Upper lobe of left lung (tissue), 6 donors: ENCODE data around the gene PTGDR2. TPM values are rescaled to one million over a fixed set of nuclear protein-coding genes. Genes with fewer than 3 reads are reported as not detected.
A peak's percentile ranks its signal among the peaks of the same experiment; 100 is the strongest.

ENCODE experiments used
- ATAC-seq, 2 donors: fragments of 200-7000 bp; cut with Tn5 transposase; one replicate each; pipeline ENCODE4 v1.9.1; 2022; ENCODE audit warnings: mild to moderate bottlenecking in 2 of 2, moderate library complexity in 2 of 2; ENCODE audit not compliant: low FRiP score in 2 of 2
- DNase-seq, 2 donors: peaks; one replicate each; pipeline ENCODE4 v3.0.0-alpha.2; 2019 to 2020
- H3K27ac ChIP-seq, 4 donors: fragments of 200-600 bp; sonication (generic); one replicate each; pipeline ENCODE4 v1.5.1; 2016 to 2019
- H3K27me3 ChIP-seq, 4 donors: fragments of 200-600 bp; sonication (generic); one replicate each; pipeline ENCODE4 v1.5.1; 2017 to 2019
- H3K36me3 ChIP-seq, 4 donors: fragments of 200-600 bp; sonication (generic); one replicate each; pipeline ENCODE4 v1.5.1; 2016 to 2019
- H3K4me1 ChIP-seq, 4 donors: fragments of 200-600 bp; sonication (generic); one replicate each; pipeline ENCODE4 v1.5.1; 2018 to 2019
- H3K4me3 ChIP-seq, 4 donors: fragments of 200-600 bp; sonication (generic); one replicate each; pipeline ENCODE4 v1.5.1; 2017 to 2019; ENCODE audit warnings: mild to moderate bottlenecking in 2 of 4, moderate library complexity in 1 of 4
- H3K9me3 ChIP-seq, 4 donors: fragments of 200-600 bp; sonication (generic); one replicate each; pipeline ENCODE4 v1.5.1; 2018 to 2019
- CTCF ChIP-seq, 6 experiments: fragments of 450-650 bp in 4 of 6; fragments of 200-600 bp in 2 of 6; sonication (generic) in 2 of 6; IDR thresholded peaks; one replicate each; pipeline ENCODE4 v1.5.1; 2016 to 2019; ENCODE audit warnings: antibody characterized with exemption in 6 of 6
- EP300 ChIP-seq, 4 donors: sonication (generic); formaldehyde crosslinking; IDR thresholded peaks; one replicate each; pipeline ENCODE4 v1.5.1; 2017; ENCODE audit warnings: antibody characterized with exemption in 4 of 4, control low read depth in 2 of 4
- POLR2A ChIP-seq, 4 donors: fragments of 450-650 bp; IDR thresholded peaks; one replicate each; pipeline ENCODE4 v1.5.1; 2016 to 2017; ENCODE audit warnings: antibody characterized with exemption in 4 of 4, mild to moderate bottlenecking in 2 of 4
- POLR2AphosphoS5 ChIP-seq, 2 donors: sonication (generic); formaldehyde crosslinking; IDR thresholded peaks; one replicate each; pipeline ENCODE4 v1.5.1; 2017; ENCODE audit warnings: antibody characterized with exemption in 2 of 2
- WGBS, 2 donors: methylation state at CpG; one replicate each; pipeline ENCODE4 v1.1.5; 2017 to 2018; 5-methylcytosine and 5-hydroxymethylcytosine counted together
- total RNA-seq, 6 donors: library from RNA; depleted of rRNA in 4 of 6; stranded (reverse); fragments of >200 nt in 4 of 6; gene quantifications; one replicate each; pipeline versions ENCODE4 v1.1.0 to v1.2.1, GENCODE V29; 2016 to 2021
- donor health status: DM: no; HTN: no; CAD: no; lungs with moderate emphysema.
- donor health status: DM: no; HTN: yes; CAD: no; lungs with severe emphysema.

Gene PTGDR2
- total RNA-seq, 6 donors from 2014 or later, result 0.49 to 1.5 (median 1.1) TPM; not detected in 2

DNA sequence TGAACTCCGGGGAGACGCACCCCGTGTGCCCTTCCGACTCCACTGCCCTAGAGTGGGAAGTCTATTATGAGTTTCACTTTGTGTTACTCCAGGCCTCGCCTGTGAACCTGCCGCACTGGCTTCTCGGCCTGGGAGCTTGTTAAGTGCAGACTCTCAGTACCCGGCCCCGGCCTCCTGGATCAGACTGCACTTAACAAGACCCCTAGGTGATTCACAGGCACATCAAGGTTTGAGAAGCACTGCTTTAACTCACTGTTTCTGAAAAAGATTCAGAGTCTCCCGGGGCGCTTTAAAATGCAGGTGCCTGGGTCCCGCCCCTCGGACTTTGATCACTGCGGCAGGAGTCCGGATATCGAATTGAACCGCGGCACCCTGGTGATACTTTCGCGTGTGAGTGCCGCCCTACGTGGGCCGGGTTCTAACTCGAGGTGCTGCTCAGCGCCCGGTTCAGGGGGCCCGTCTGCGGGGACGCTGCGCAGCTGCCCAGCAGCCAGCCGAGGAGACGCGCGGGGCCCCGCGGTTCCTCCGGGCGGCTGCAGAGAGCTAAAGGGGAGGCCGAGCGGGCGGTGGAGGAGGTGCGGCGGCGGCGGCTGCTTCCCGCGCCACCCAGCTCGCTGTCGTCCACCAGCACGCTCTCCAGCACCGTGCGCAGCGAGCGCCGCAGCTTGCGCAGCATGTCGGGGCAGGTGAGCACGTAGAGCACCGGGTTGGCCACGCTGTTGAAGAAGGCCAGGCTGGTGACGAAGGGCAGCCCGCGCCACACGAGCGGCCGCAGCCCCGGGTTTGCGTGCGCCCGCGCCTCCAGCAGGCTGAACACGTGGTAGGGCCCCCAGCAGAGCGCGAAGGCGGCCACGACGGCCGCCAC lies 3.4 kb downstream of the PTGDR2 start:
- no peaks in the 10 kb centered on the region for H3K9me3 ChIP-seq
- WGBS, 2 donors, result 73 to 86% methylated on average over 25 to 43 of the region's 78 CpGs
- DNase-seq (peak in 1 of 2 donors; percentile 82), ATAC-seq (no peak)
- no peak overlapping the region for H3K4me3 ChIP-seq
- H3K27ac ChIP-seq, result no peak overlapping the region
- no peaks in the 10 kb centered on the region for H3K4me1 ChIP-seq
- no peak for TF ChIP-seq POLR2AphosphoS5 (IDR thresholded peaks at IDR 0.05)
- no peak for TF ChIP-seq EP300 (IDR thresholded peaks at IDR 0.05)
- TF ChIP-seq POLR2A (IDR thresholded peaks at IDR 0.05), result no peak
- TF ChIP-seq CTCF (IDR thresholded peaks at IDR 0.05), result no peak
- no peaks in the 10 kb centered on the region for H3K27me3 ChIP-seq
- peaks cover 0 to 56% (median 38%) of the 10 kb centered on the region in 4 donors for H3K36me3 ChIP-seq

- H3K4me3 ChIP-seq, result no peak overlapping the region
- H3K36me3 ChIP-seq, result peaks cover 0 to 56% (median 38%) of the 10 kb centered on the region in 4 donors
- H3K9me3 ChIP-seq, result no peaks in the 10 kb centered on the region
- H3K27ac ChIP-seq, result no peak overlapping the region
- H3K27me3 ChIP-seq, result no peaks in the 10 kb centered on the region
- no peaks in the 10 kb centered on the region for H3K4me1 ChIP-seq
- TF ChIP-seq EP300 (IDR thresholded peaks at IDR 0.05), result no peak
- no peak for TF ChIP-seq POLR2A (IDR thresholded peaks at IDR 0.05)
- no peak for TF ChIP-seq POLR2AphosphoS5 (IDR thresholded peaks at IDR 0.05)
- no peak for TF ChIP-seq CTCF (IDR thresholded peaks at IDR 0.05)
- ATAC-seq (no peak), DNase-seq (no peak)
- 91 to 96% methylated on average over 17 of the region's 17 CpGs for WGBS, 2 donors
These were observed 4.2 kb downstream of the PTGDR2 start for GRCh38 chr11:60851327-60852104.

- no peaks in the 10 kb centered on the region for H3K27me3 ChIP-seq
- no peak overlapping the region for H3K27ac ChIP-seq
- DNase-seq, result no peak
- peaks cover 0 to 2% (median 0%) of the 10 kb centered on the region in 4 donors for H3K4me1 ChIP-seq
- no peaks in the 10 kb centered on the region for H3K9me3 ChIP-seq
- TF ChIP-seq CTCF (IDR thresholded peaks at IDR 0.05) (no peak), POLR2A (IDR thresholded peaks at IDR 0.05) (no peak), POLR2AphosphoS5 (IDR thresholded peaks at IDR 0.05) (no peak), EP300 (IDR thresholded peaks at IDR 0.05) (no peak)
- WGBS, 2 donors, result 92 to 97% methylated on average over 24 to 29 of the region's 29 CpGs
- no peak overlapping the region for H3K4me3 ChIP-seq
- no peak for ATAC-seq
- peaks cover 0 to 56% (median 38%) of the 10 kb centered on the region in 4 donors for H3K36me3 ChIP-seq
These were observed 5.9 kb downstream of the PTGDR2 start for GRCh38 chr11:60849641-60850520.

DNA sequence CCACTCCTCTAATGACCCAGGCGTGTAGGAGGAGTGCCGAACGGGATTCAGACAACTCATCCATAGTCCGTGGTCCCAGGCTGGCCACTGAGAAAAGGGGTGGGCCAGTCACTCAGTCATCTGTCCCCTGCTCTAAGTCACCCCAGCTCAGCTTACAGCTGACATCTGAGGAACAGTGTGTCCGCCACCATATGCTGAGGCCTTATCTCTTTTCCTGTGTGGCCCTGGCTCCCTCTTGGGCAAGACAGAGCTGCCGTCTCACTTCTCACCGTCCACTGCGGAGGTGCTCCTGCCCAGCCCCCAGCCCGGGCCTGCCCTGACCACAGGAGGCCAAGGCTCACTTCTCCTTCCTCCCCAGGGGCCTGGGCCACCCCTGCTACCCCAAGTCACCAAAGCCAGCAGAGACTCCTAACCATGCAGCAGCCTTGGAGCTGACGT lies 7.0 kb downstream of the PTGDR2 start:
- H3K4me1 ChIP-seq, result peaks cover 6 to 14% (median 9%) of the 10 kb centered on the region in 4 donors
- no peaks in the 10 kb centered on the region for H3K27me3 ChIP-seq
- ATAC-seq (no peak), DNase-seq (no peak)
- H3K27ac ChIP-seq, result no peak overlapping the region
- TF ChIP-seq POLR2A (IDR thresholded peaks at IDR 0.05) (no peak), CTCF (IDR thresholded peaks at IDR 0.05) (no peak), POLR2AphosphoS5 (IDR thresholded peaks at IDR 0.05) (no peak), EP300 (IDR thresholded peaks at IDR 0.05) (no peak)
- H3K36me3 ChIP-seq, result peaks cover 0 to 56% (median 38%) of the 10 kb centered on the region in 4 donors
- H3K9me3 ChIP-seq, result no peaks in the 10 kb centered on the region
- H3K4me3 ChIP-seq, result no peak overlapping the region
- 76 to 82% methylated on average over 9 to 10 of the region's 10 CpGs for WGBS, 2 donors
